ENCODE data around the gene CLCN1. TPM values are rescaled to one million over a fixed set of nuclear protein-coding genes. Genes with fewer than 3 reads are reported as not detected.

The CLCN1 gene
- total RNA-seq, 1 donor from 2014 or later: 0.14 TPM

DNA sequence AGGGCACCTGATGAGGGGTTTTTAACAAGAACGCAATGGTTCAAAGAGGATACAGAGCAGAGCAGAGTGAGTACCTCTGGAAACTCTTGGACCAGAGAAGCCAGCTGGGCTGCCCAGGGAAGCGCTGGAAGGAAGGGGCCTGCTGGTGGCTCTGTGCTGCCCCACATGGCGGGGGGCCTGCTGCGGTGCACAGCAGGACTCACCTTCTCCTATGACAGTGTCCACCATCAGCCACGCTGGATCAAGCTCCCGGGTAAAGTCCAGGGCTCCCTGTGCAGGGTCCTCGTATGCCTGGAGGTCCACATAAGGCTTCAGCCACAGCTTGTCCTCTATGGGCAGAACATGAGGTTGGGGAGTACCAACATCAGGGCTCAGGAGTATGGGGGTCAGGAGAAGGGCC is 80.3 kb downstream of the CLCN1 start:
- H3K4me3 Mint-ChIP-seq (ENCODE audit: low read depth): no peak overlapping the region
- no peaks in the 10 kb centered on the region for H3K9me3 Mint-ChIP-seq (ENCODE audit: low read depth)
- H3K36me3 Mint-ChIP-seq (ENCODE audit: insufficient read depth): peaks cover 18% of the 10 kb centered on the region
- no peaks in the 10 kb centered on the region for H3K27me3 Mint-ChIP-seq
- TF ChIP-seq, protein P1, sequence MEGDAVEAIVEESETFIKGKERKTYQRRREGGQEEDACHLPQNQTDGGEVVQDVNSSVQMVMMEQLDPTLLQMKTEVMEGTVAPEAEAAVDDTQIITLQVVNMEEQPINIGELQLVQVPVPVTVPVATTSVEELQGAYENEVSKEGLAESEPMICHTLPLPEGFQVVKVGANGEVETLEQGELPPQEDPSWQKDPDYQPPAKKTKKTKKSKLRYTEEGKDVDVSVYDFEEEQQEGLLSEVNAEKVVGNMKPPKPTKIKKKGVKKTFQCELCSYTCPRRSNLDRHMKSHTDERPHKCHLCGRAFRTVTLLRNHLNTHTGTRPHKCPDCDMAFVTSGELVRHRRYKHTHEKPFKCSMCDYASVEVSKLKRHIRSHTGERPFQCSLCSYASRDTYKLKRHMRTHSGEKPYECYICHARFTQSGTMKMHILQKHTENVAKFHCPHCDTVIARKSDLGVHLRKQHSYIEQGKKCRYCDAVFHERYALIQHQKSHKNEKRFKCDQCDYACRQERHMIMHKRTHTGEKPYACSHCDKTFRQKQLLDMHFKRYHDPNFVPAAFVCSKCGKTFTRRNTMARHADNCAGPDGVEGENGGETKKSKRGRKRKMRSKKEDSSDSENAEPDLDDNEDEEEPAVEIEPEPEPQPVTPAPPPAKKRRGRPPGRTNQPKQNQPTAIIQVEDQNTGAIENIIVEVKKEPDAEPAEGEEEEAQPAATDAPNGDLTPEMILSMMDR (IDR thresholded peaks at IDR 0.05; ENCODE audit: unreplicated experiment): no peak
- H3K27ac Mint-ChIP-seq: no peak overlapping the region
- H3K4me1 Mint-ChIP-seq (ENCODE audit: low read depth): peaks cover 10% of the 10 kb centered on the region
- no peak for DNase-seq (ENCODE audit: low spot score, unreplicated experiment)

DNA sequence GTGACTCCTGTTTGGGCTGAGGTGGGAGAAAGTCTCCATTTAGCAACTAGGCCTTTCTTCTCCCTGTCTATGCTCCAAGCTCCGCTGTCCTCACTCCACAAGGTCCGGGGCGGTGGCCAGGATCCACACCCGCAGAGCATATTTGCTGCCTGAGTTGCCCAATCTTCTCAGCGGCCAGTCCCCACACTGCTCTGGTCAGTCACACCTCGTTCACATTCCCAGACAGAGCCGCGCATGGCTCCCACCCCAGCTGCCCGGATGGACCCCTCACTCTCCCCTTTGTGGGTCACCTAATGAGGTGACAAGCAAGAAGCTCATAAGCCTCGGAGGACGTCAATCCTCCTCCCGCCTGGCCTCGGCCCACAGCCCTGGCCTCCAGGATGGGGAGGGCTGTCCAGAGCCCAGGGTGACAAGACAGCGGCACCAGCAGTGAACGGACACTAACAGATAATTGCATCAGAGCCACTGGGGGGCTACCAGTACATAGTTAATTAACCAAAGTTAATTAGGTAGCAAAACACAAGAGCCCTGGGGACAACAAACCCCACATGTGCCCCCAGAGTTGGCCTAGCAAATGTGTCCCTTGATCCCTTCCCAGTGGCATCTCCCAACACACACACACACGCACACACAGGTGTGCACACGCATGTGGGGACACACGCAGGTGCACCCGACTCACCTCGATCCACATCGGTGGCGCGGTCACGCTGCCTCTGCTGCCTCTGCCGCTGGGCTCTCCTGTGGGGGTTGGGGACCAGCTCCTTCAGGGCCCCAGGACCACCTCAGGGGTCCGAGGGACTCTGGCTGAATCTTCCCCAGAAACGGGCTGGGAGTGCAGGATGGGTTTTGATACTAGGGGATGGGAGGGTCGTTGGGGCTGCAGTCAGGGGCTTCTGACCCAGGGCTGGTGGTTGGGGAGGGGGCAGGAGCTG is 81.0 kb downstream of the CLCN1 start:
- TF ChIP-seq, protein P1 (IDR thresholded peaks at IDR 0.05; ENCODE audit: unreplicated experiment): no peak
- no peak for DNase-seq (ENCODE audit: low spot score, unreplicated experiment)
- no peaks in the 10 kb centered on the region for H3K9me3 Mint-ChIP-seq (ENCODE audit: low read depth)
- H3K4me3 Mint-ChIP-seq (ENCODE audit: low read depth): no peak overlapping the region
- peak overlapping the region; percentile 73 for H3K27ac Mint-ChIP-seq
- peaks cover 10% of the 10 kb centered on the region for H3K4me1 Mint-ChIP-seq (ENCODE audit: low read depth)
- H3K27me3 Mint-ChIP-seq: no peaks in the 10 kb centered on the region
- peaks cover 18% of the 10 kb centered on the region for H3K36me3 Mint-ChIP-seq (ENCODE audit: insufficient read depth)

DNA sequence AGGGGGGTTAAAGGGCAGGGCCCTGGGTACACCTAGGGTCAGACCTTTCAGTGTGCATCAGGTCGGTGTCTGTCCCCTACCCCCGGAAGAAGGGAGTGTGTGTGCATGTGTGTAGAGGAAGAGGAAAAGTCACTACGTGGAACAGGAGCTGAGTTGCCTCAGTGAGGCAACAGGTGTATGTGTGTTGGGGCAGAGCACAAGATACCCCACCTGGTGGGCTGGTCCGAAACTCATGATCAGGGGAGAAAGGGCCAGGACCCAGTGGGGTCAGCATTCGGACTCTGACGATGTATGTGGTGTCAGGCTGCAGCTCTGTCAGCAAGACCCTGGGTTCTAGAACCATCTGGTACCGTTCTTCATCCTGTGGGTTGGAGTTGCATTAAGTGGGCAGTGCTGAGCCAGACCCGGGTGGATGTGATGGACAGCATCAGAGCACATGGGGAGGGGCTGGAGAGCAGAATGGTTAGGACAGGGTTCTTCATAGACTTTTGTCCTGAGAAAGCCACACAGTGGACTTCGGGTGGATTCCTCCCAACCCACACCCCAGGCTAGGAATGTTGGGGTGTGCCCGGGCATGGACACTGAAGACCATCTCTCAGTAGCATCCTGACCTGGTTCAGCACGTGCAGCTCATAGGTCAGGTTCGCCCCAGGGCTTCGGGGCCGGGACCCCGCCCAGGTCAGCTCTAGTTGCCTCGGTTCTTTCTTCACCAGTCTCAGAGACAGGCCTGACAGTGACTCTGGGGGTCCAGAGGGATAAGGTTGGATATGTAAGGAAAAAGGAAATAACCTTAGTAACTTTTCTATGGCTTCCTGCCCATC is 82.0 kb downstream of the CLCN1 start:
- Mint-ChIP-seq H3K27me3 (no peaks in the 10 kb centered on the region), H3K4me1 (ENCODE audit: low read depth) (peaks cover 10% of the 10 kb centered on the region), H3K36me3 (ENCODE audit: insufficient read depth) (peaks cover 16% of the 10 kb centered on the region), H3K4me3 (ENCODE audit: low read depth) (no peak overlapping the region), H3K27ac (no peak overlapping the region), H3K9me3 (ENCODE audit: low read depth) (no peaks in the 10 kb centered on the region)
- TF ChIP-seq, protein P1 (IDR thresholded peaks at IDR 0.05; ENCODE audit: unreplicated experiment): no peak
- DNase-seq (ENCODE audit: low spot score, unreplicated experiment): no peak

DNA sequence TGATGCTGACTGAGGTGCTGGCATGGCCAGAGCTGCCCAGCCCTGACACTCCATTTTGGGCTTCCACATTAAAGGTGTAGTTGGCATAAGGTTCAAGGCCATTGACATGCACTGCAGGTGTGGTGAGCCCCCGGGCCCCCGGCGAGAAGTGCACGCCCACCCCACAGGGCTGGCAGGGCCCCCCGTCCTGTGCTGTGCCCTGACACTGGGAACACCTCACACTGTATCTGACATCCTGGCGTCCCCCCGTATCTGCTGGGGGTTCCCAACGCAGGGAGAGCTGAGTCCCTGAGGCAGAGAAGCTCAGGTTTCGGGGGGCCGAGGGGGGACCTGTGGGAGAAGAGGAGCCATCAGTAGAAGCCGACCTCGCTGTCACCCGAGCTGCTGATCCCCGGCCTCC is 82.7 kb downstream of the CLCN1 start:
- peaks cover 10% of the 10 kb centered on the region for H3K4me1 Mint-ChIP-seq (ENCODE audit: low read depth)
- TF ChIP-seq, protein P1 (IDR thresholded peaks at IDR 0.05; ENCODE audit: unreplicated experiment): no peak
- H3K27me3 Mint-ChIP-seq: no peaks in the 10 kb centered on the region
- H3K4me3 Mint-ChIP-seq (ENCODE audit: low read depth): no peak overlapping the region
- H3K9me3 Mint-ChIP-seq (ENCODE audit: low read depth): no peaks in the 10 kb centered on the region
- peaks cover 16% of the 10 kb centered on the region for H3K36me3 Mint-ChIP-seq (ENCODE audit: insufficient read depth)
- no peak for DNase-seq (ENCODE audit: low spot score, unreplicated experiment)
- no peak overlapping the region for H3K27ac Mint-ChIP-seq

DNA sequence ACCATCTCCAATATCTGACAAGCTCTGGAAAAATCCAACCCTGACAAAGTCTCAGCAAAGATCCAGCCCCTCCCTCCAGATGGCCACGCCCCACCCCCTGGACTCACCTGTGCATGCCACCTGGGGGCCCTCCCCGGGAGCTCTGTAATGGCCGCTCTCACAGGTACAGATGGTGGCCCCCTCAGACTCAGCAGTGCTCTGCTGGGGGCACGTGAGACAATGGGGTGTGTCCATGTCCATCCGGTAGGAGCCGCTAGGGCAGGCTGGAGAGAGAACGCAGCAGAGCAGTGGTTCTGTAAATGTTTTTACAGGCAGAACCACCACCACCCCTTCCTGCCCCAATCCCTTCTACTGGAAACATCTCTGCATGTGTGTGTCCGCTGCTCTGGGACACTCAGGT is 83.2 kb downstream of the CLCN1 start:
- no peaks in the 10 kb centered on the region for H3K9me3 Mint-ChIP-seq (ENCODE audit: low read depth)
- H3K27me3 Mint-ChIP-seq: no peaks in the 10 kb centered on the region
- peaks cover 13% of the 10 kb centered on the region for H3K36me3 Mint-ChIP-seq (ENCODE audit: insufficient read depth)

More for the DNA sequence above, 83.2 kb downstream of the CLCN1 start:
- no peak overlapping the region for H3K27ac Mint-ChIP-seq
- no peak for DNase-seq (ENCODE audit: low spot score, unreplicated experiment)
- peaks cover 10% of the 10 kb centered on the region for H3K4me1 Mint-ChIP-seq (ENCODE audit: low read depth)
- TF ChIP-seq, protein P1 (IDR thresholded peaks at IDR 0.05; ENCODE audit: unreplicated experiment): no peak
- no peak overlapping the region for H3K4me3 Mint-ChIP-seq (ENCODE audit: low read depth)

Measured in progenitor cell of endocrine pancreas (in vitro differentiated cells).